HepG2 (cell line): ENCODE data around the gene ZNF48. TPM values are rescaled to one million over a fixed set of nuclear protein-coding genes. Genes with fewer than 3 reads are reported as not detected.

Experiments
- CEBPZ ChIP-seq: IDR thresholded peaks from 2 replicates; pipeline ENCODE4 v1.6.1; 2012; ENCODE audit warnings: low read length, improper control_type of control experiment
- HDAC1 ChIP-seq: sonication (generic); formaldehyde crosslinking; IDR thresholded peaks from 2 replicates; pipeline ENCODE4 v1.5.1; 2020; ENCODE audit warnings: mild to moderate bottlenecking, missing genetic modification reagents
- HIC2 ChIP-seq: sonication (generic); formaldehyde crosslinking; IDR thresholded peaks from 2 replicates; pipeline ENCODE4 v1.9.0; 2022; ENCODE audit warnings: low read depth, missing genetic modification reagents
- HIVEP1 ChIP-seq: sonication (generic); formaldehyde crosslinking; IDR thresholded peaks from 2 replicates; pipeline ENCODE4 v1.4.0; 2020; ENCODE audit warnings: mild to moderate bottlenecking, missing genetic modification reagents
- KDM1A ChIP-seq: IDR thresholded peaks from 2 replicates; pipeline ENCODE4 v1.6.1; 2016; ENCODE audit warnings: missing compliant biosample characterization
- KMT2A ChIP-seq: sonication (generic); formaldehyde crosslinking; IDR thresholded peaks from 2 replicates; pipeline ENCODE4 v1.4.0; 2020; ENCODE audit warnings: missing genetic modification reagents
- PAXIP1 ChIP-seq: sonication (generic); formaldehyde crosslinking; conservative IDR thresholded peaks from 2 replicates; pipeline ENCODE4 v1.4.0; 2020; ENCODE audit warnings: mild to moderate bottlenecking, missing genetic modification reagents, moderate library complexity
- PTBP1 ChIP-seq: fragments of 200-400 bp; formaldehyde crosslinking; IDR thresholded peaks from 2 replicates; pipeline ENCODE4 v1.6.1; 2018; ENCODE audit warnings: low read length, low read depth; ENCODE audit not compliant: poor library complexity, severe bottlenecking
- THAP9 ChIP-seq: sonication (generic); formaldehyde crosslinking; IDR thresholded peaks from 2 replicates; pipeline ENCODE4; 2020; ENCODE audit warnings: missing genetic modification reagents, mild to moderate bottlenecking, borderline replicate concordance
- TOE1 ChIP-seq: sonication (generic); formaldehyde crosslinking; IDR thresholded peaks from 2 replicates; pipeline ENCODE4 v1.4.0; 2020; ENCODE audit warnings: mild to moderate bottlenecking, missing genetic modification reagents
- ZGPAT ChIP-seq: IDR thresholded peaks from 2 replicates; pipeline ENCODE4 v1.6.1; 2016; ENCODE audit warnings: mild to moderate bottlenecking
- ZNF234 ChIP-seq: sonication (generic); formaldehyde crosslinking; conservative IDR thresholded peaks from 2 replicates; pipeline ENCODE4 v1.5.1; 2020; ENCODE audit warnings: mild to moderate bottlenecking, missing genetic modification reagents
- ZNF510 ChIP-seq: sonication (generic); formaldehyde crosslinking; IDR thresholded peaks from 2 replicates; pipeline ENCODE4 v1.4.0; 2020; ENCODE audit warnings: low read depth, mild to moderate bottlenecking, missing genetic modification reagents
- ZSCAN22 ChIP-seq: sonication (generic); formaldehyde crosslinking; IDR thresholded peaks from 2 replicates; pipeline ENCODE4 v1.4.0; 2020; ENCODE audit warnings: mild to moderate bottlenecking, missing genetic modification reagents
- polyA plus RNA-seq, 8 experiments: library from polyadenylated mRNA; depleted of rRNA in 3 of 8; stranded (reverse) in 7 of 8; unstranded in 1 of 8; fragments of >200 nt; fragmentation: Illumina TruSeq in 4 of 8; extraction: Trizol in 4 of 8; gene quantifications; 2 replicates each; pipeline versions ENCODE4 v1.2.1 to v1.2.3, GENCODE V29; 2011 to 2016; ENCODE audit warnings: low read depth in 4 of 8, missing spikeins in 1 of 8, mixed read lengths in 1 of 8; ENCODE audit not compliant: insufficient read depth in 1 of 8
- total RNA-seq, 5 experiments: library from RNA; depleted of rRNA; stranded (reverse); fragments of >200 nt; fragmentation: Illumina TruSeq; extraction: Trizol; gene quantifications; 2 replicates each; pipeline ENCODE4 v1.2.3, GENCODE V29; 2016; ENCODE audit warnings: low read depth in 1 of 5

Gene ZNF48
- total and polyA plus RNA-seq, 2 of the 13 experiments (the other 11 are each of a cell fraction or from before 2014, with no cell fraction given) = 9.9 to 12.3 TPM

- TF ChIP-seq CEBPZ (no peak), KMT2A (CRISPR knock-in tag) (peak; percentile 20), THAP9 (CRISPR knock-in tag) (peak; percentile 71; the same call in 1 of the 2 replicates), PTBP1 (peak; percentile 80), HIVEP1 (CRISPR knock-in tag) (peak; percentile 65), HDAC1 (peak; percentile 76; the same call in 1 of the 2 replicates), PAXIP1 (CRISPR knock-in tag) (peak; percentile 68), ZNF234 (CRISPR knock-in tag) (0 out of 2 replicates have a peak, but pooled peaks have one; percentile 16), ZSCAN22 (peak; percentile 89; the same call in 1 of the 2 replicates), ZNF510 (peak; percentile 66; the same call in 1 of the 2 replicates), TOE1 (CRISPR knock-in tag) (no peak), ZGPAT (peak; percentile 83), HIC2 (peak; percentile 27), KDM1A (CRISPR knock-in tag) (no peak)
These were observed 16.7 kb upstream of the ZNF48 start (continued) for GRCh38 chr16:30378236-30379157.
